ENCODE measurements around the gene ELOVL6.
"Not testable (repeated sequence)": the region's sequence is repeated elsewhere in the genome, so short reads cannot be mapped to it uniquely, and the experiment has no call there.

Gene ELOVL6

GRCh38 chr4:110071466-110071865 is 126.9 kb downstream of the ELOVL6 start:
- no peak for DNase-seq

GRCh38 chr4:110068248-110068647 is 130.2 kb downstream of the ELOVL6 start:
- no peak for DNase-seq

GRCh38 chr4:110064934-110065333 is 133.5 kb downstream of the ELOVL6 start:
- no peak for DNase-seq

DNA sequence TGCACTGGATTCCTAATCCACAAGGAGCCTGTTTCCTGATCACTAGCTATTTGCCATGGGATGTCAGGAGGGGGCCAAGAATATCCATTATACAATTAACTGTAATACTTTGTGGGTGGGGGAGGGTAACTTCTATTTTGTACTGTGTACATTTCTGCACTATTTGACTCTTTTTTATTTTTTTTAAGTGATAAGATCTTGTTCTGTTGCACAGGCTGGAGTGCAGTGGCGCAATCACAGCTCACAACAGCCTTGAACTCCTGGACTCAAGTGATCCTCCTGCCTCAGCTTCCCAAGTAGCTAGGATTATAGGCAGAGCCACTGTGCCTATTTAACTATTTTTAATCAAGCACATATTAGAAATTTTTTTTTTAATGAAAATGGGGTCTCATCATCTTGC is 134.1 kb downstream of the ELOVL6 start:
- no peak for DNase-seq

DNA sequence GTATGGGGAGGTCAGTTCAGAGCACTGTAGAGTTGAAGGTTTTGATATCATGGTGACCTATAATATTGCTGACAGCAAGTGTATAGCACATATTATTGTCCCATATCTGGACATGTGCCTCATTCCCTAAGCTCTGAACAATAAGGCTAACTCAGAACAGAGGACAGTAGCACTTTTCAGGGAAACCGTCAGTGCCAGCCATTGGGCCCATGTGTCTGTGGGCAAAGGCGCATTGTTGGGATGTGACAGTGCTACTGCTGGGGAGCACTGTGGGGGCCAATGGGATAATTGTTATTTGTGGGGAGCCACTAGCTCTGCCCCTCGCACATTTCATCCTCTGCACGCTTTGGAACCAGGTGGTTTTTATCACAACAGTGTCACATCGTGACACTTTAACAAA is 136.2 kb downstream of the ELOVL6 start:
- no peak for DNase-seq

DNA sequence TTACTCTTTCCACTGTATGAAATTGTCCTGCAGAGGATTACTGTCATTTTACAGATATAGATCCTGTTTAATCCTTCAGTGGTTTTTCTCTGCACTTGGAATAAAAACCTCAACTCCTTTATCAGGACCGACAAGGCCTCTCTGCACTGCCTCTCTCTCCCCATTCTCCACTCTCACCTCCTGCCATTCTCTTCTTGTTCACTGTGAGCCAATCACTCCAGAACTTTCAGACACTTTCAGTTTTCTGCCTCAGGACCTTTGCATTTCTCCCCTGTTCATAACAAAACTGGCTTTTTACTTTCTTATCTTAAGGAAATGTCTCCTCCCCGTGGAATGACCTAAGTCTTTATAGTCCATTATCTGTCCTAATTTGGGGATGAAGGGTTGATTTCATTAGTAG is 137.3 kb downstream of the ELOVL6 start:
- DNase-seq: no peak

DNA sequence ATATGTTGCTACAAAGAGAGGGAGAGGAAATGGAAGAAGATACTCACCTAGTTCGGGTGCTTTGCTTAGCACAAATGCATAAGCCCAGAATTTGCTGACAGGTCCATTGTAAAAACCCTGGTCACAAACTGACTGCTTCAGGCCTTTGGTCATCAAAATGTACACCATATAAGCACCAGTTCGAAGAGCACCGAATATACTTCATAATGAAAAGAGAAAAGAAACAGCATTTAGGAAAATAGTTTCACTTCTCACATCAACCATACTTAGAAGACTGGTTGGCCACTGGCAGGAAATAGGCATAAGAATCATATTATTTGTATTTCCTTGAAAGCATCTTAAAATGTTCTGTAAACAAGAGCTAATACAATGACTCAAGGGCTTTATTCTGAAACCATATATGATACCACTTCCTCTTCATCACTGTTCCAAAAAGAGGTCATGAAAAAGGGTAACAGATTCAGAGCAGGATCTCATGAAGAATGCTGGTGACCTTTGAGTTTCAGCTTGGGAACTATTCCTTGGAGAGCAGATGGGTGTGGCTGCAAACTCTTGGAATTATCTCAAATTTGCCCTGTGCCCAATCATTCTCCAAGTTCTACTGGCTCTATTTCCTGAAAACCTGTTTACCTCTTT is 138.7 kb downstream of the ELOVL6 start:
- DNase-seq: no peak

DNA sequence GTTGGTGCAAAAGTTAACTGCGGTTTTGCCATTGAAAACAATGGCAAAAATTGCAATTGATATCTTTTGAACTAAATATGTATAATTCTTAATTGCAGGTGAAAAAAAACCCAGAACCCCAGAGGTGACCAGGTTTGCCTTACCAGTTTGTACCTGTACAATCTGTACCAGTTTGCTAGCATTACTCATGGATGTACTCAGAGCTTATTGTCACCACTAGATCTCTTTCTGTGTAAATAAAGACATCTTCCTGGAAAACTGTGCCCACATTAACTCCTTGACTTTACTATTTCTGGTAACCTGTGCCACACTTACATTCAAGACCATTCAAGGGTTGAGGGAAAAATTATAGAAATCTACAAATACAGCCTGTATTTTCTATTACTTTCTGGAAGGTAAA is 139.7 kb downstream of the ELOVL6 start:
- DNase-seq: no peak

GRCh38 chr4:110055158-110055768 is 143.2 kb downstream of the ELOVL6 start:
- no peak for DNase-seq

GRCh38 chr4:110049951-110050925 is 148.2 kb downstream of the ELOVL6 start:
- peak; percentile 36 to 42 for DNase-seq

DNA sequence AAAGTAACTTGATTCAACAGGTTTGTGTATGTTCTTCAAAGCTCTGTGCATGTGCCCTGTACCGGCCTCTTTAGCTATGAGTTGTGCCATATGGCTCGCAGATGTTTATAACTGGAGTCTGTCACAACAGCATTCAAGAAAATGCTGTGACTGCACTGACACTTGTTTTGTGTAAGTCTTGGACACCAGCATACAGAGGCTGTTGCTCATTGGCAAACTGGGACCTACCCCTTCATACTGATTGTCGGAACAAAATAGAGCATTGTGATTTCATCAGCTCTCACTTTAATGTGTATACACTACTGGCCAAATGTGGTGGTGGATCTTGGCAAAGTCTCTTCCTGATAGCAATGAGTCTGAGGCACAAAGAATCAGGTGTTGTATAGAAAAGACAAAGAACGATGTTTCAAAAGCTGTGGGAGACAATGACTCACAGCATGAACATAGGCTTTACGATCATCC is 151.8 kb downstream of the ELOVL6 start:
- DNase-seq: no peak

DNA sequence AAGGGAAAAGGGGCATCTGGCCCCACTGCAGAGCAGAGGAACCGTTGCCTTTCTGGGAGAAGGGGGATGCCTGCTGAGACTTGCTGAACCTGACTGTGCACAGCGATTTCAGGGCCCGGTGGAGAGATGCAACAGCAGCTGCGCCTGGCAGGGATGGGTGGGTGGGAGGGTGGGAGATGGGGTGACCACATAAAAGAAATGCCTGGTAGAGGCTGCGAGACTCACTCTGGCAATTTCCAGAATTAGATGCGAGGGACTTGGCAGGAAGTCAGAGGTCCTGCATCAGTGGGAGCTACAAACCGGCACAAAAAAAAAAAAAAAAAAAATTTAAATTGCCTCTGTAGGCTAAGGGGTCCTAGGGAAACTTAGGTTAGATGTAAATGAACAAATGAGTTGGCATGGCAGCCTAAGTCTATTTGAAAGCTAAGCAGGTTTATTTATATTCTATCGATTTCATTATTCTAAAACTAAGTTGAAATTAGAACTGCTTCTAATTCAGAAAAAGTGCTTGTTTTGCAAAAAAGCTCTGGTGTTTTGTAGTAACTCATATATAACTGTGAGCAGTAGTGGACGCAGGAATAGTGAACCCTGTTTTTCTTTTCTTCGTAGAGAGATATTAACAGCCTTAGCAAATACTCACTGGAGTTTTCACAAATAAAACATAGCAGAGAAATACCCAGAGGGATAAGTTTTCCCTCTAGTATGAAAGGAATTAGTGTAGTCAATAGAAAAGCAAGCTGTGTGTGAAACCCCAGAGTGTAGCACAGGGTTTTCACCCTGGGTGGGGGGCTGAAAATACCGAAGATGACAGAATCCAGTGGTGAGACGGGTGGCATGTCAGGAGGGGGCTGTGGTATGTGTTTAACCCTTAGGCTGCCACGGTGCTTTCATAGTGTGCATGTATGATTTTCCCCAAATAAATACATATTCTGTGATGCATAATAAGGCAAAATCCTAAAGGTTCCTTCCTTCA is 155.6 kb downstream of the ELOVL6 start:
- no peak for DNase-seq

DNA sequence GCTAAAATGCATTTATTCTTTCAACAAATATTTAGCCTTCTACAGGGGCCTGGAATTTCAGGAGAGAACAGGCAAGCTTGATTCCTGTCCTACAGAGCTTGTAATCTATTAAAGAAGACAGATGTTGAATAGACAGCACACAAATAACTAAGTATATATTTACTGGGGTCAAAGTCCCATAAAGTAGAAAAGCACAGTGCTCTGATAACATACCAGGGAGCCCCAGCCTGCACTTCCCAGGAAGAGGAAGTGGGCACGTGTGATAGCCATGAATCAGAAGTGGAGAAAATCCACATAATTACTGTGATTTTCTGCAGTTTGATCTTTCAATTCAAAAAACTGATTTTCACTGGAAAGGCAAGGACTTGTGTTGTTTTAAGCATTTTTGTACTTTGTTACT is 156.7 kb downstream of the ELOVL6 start:
- DNase-seq: no peak

DNA sequence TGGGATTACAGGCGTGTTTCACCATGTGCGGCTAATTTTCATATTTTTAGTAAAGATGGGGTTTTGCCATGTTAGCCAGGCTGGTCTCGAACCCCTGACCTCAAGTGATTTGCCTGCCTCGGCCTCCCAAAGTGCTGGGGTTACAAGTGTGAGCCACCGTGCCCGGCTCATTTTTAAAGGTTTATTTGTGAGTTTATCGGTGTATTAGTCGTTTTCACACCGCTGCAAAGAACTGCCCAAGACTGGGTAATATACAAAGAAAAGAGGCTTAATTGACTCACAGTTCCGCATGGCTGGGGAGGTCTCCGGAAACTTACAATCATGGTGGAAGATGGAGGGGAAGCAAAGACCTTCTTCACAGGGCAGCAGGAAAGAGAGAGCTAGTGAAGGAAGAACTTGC is 159.3 kb downstream of the ELOVL6 start:
- DNase-seq: not testable (repeated sequence)

GRCh38 chr4:110034026-110034393 is 164.4 kb downstream of the ELOVL6 start:
- peak; percentile 86 to 87 for DNase-seq

DNA sequence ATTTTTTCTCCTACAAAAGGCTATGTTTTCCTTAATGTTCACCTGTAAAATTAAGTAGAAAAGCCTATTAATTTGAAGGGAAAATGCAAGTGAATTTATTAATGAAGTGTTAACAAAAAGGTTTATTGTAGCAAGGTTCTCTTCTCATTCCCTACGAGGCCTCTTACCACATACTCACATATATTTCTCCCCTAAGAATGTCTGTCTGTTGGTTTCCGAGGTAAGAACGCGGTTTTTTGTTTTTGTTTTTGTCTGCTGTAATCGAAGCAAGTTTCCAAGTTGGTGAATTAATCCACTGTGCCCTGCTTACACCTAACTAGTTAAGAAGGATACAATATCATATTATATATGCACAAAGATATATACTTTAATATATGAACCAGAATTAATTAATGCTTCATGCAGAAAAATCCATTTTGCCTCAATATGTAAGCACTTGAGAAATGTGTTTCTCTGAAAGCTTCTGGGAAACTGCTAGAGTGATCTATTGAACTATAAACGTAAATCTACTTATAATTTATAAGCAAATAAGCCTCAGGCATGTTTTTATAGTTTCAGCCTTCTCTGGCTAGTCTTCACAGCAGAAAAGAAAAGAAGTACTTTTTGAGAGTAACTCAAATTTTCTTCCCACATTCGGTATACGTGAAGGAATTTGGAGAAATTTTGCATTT is 164.9 kb downstream of the ELOVL6 start:
- DNase-seq: no peak

DNA sequence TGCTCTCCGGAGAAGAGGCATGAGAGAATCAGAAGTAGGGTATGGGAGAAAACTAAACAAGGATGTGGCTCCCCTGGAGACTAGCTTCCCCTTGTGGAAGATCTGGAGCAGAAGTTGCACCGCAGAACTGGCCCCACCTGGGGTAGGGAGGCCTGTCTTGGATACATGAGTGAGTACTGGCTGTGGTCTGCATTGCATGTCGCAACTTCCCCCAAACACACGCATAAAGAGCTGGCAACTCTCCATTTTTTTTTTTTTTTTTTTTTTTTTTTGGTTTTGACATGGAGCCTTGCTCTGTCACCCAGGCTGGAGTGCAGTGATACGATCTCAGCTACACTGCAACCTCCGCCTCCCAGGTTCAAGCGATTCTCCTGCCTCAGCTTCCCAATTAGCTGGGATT is 165.8 kb downstream of the ELOVL6 start:
- peak; percentile 69 to 77 for DNase-seq

- no peak for DNase-seq
Measured at GRCh38 chr4:110025718-110026117, 172.7 kb downstream of the ELOVL6 start.

- no peak for DNase-seq
Measured at GRCh38 chr4:110025056-110025455, 173.4 kb downstream of the ELOVL6 start.

DNA sequence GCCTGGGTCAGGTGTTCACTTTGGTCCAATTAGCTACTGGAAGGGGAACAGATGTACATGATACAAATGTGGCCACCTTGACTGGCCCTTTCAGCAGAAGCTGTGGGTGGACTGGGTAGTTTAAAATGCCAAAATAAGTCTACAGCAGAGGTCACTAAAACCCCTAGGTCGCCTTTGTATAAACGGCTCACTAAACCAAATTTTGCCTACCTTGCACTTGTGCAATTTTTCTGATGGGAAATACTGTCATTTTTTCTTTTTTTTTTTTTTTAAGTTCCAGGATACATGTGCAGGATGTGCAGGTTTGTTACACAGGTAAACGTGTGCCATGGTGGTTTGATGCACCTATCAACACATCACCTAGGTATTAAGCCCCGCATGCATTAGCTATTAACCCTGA is 176.0 kb downstream of the ELOVL6 start:
- no peak for DNase-seq

DNA sequence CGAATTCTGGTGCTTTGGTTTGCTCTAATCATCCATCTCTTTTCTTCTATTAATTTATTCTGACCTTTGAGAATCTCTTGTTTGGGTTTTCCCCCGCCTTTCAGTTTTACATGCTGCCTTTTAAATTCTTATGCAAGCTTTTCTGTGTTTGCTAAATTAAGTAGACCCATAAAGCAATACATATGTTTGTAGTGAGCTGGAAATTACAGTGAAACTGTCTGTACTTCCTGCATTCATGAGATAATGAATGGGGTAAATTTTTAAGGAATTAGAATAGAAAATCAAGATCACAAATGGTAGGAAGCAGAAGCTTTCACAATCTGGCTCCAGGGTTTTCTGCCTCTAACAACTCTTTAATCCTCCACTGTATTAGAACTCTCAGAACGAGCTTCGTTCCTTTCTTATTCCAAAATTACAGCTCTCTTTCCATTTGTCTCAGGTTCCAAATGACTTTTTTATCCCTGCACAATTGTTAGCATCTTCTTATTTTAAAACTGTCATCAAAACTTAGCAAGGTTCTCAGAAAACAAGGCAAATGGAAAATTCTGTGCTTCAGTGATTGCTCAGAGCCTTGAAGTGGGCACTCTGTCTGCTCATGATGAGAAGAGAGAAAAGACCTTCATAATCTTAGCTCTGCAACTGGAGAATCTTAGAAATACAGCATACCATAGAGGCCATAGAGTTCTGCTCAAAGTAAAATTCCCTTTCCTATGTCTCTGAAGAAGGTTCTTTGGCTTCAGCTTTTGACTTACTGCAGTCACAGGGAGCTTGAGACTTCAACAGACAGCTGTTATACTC is 177.6 kb downstream of the ELOVL6 start:
- no peak for DNase-seq
